GM10248 (cell line): ENCODE results near the gene EEFSEC.

Source experiments
- CTCF ChIA-PET: fragments of 300-600 bp; sonication (Branson Sonifier 250); formaldehyde crosslinking; extraction: SDS; loops from one replicate; lab custom pipeline; 2021; ENCODE audit warnings: antibody characterized with exemption; lab: Yijun Ruan, JAX
- POLR2A ChIA-PET: fragments of 350-650 bp; sonication (Branson Sonifier 250); formaldehyde crosslinking; extraction: SDS; loops from one replicate; lab custom pipeline; 2020; ENCODE audit warnings: antibody characterized with exemption; lab: Yijun Ruan, JAX
- DNase-seq: peaks from one replicate; pipeline ENCODE4 v3.0.0; 2012; ENCODE audit errors: extremely low spot score
- CTCF ChIP-seq: IDR thresholded peaks from 2 replicates; pipeline ENCODE4 v1.5.1; 2012; ENCODE audit warnings: mild to moderate bottlenecking, low read depth; ENCODE audit errors: extremely low read depth, missing control alignments, control extremely low read depth

Gene EEFSEC

GRCh38 chr3:128235207-128235926 lies 82.1 kb downstream of the EEFSEC start:
- CTCF ChIA-PET, result interaction anchor here (1.3 to 3.4 kb wide), 5 partner anchors 9 to 140 kb away, joined by 4 to 18 read pairs (median 6); no protein-coding TSS in a partner anchor
- POLR2A ChIA-PET, result no interaction called here
- no peak for TF ChIP-seq CTCF
- no peak for DNase-seq

GRCh38 chr3:128236657-128237056 lies 83.4 kb downstream of the EEFSEC start:
- DNase-seq, result no peak
- ChIA-PET POLR2A (no interaction called here), CTCF (interaction anchor here (2.3 to 3.4 kb wide), 2 partner anchors 10 to 17 kb away, joined by 6 to 18 read pairs; no protein-coding TSS in a partner anchor)
- TF ChIP-seq CTCF, result no peak

GRCh38 chr3:128237348-128238183 lies 84.3 kb downstream of the EEFSEC start:
- POLR2A ChIA-PET, result no interaction called here
- CTCF ChIA-PET, result interaction anchor here (1.2 to 3.4 kb wide), 4 partner anchors 11 to 16 kb away, joined by 4 to 18 read pairs (median 8); no protein-coding TSS in a partner anchor
- TF ChIP-seq CTCF, result no peak
- DNase-seq, result no peak

GRCh38 chr3:128238184-128238489 lies 84.9 kb downstream of the EEFSEC start:
- DNase-seq, result no peak
- POLR2A ChIA-PET, result no interaction called here
- TF ChIP-seq CTCF, result no peak
- CTCF ChIA-PET, result interaction anchor here (0.6 to 2.0 kb wide), 3 partner anchors 11 to 188 kb away, joined by 3 to 9 read pairs (median 4); no protein-coding TSS in a partner anchor

GRCh38 chr3:128239304-128239703 lies 86.0 kb downstream of the EEFSEC start:
- ChIA-PET POLR2A (no interaction called here), CTCF (interaction anchor here (2.0 kb wide), 1 partner anchor 12 kb away, joined by 9 read pairs; no protein-coding TSS in a partner anchor)

More at GRCh38 chr3:128239304-128239703, 86.0 kb downstream of the EEFSEC start:
- no peak for TF ChIP-seq CTCF
- no peak for DNase-seq
